ENCODE data around the gene PRKCZ.

DNA sequence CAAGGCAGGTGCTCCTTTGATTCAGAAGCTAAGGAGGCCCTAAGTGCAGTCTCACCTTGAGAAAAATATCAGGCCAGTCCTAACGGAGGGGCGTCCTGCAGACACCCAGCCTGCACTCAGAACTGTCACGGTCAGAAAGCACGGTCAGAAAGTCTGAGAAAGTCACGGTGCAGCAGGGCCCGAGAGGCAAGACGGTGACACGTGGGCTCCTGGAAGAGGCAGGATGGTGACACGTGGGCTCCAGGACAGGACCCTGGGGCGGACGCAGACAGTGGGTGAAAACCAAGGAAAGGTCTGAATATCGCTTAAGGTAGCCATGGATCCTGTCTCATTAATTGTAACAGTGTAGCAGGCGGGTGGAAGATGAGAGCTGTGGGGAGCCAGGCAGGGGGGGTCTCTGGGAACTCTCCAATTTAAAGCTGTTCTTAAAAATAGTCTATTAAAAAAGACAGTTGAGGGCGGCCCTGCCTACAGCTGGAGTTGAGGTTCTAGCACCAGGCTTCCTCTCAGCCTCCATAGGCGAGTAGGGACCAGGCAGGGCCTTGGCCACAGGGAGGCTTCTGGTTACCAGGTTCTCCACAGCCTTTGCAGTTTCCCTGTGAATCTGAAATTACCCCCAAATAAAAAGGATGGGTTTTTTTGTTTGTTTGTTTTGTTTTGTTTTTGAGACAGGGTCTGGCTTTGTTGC, 79.2 kb downstream of the PRKCZ start:
- TF ChIP-seq, protein P1, sequence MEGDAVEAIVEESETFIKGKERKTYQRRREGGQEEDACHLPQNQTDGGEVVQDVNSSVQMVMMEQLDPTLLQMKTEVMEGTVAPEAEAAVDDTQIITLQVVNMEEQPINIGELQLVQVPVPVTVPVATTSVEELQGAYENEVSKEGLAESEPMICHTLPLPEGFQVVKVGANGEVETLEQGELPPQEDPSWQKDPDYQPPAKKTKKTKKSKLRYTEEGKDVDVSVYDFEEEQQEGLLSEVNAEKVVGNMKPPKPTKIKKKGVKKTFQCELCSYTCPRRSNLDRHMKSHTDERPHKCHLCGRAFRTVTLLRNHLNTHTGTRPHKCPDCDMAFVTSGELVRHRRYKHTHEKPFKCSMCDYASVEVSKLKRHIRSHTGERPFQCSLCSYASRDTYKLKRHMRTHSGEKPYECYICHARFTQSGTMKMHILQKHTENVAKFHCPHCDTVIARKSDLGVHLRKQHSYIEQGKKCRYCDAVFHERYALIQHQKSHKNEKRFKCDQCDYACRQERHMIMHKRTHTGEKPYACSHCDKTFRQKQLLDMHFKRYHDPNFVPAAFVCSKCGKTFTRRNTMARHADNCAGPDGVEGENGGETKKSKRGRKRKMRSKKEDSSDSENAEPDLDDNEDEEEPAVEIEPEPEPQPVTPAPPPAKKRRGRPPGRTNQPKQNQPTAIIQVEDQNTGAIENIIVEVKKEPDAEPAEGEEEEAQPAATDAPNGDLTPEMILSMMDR (conservative IDR thresholded peaks at IDR 0.05 in 1 of 2, IDR thresholded peaks at IDR 0.05 in 1 of 2; ENCODE audit: low read depth in 1 of 2, low read length in 2 of 2): no peak
- TF ChIP-seq EZH2 (IDR thresholded peaks at IDR 0.05; ENCODE audit: low read length, missing control alignments): no peak
